Mesothelial cell of epicardium (in vitro differentiated cells): ENCODE data around the gene AHRR. TPM values are rescaled to one million over a fixed set of nuclear protein-coding genes. Genes with fewer than 3 reads are reported as not detected.

ENCODE experiments used
- DNase-seq, 2 experiments: peaks; one replicate each; pipeline ENCODE4 v3.0.0; 2021; ENCODE audit warnings: low spot score in 2 of 2; ENCODE audit not compliant: unreplicated experiment in 2 of 2
- H3K27ac Mint-ChIP-seq: 2 replicates; pipeline ENCODE4 v1.8.0; 2021; ENCODE audit warnings: mixed read lengths
- H3K27me3 Mint-ChIP-seq: 2 replicates; pipeline ENCODE4 v1.8.0; 2021; ENCODE audit warnings: low read depth, mixed read lengths
- H3K36me3 Mint-ChIP-seq: 2 replicates; pipeline ENCODE4 v1.8.0; 2021; ENCODE audit warnings: mixed read lengths
- H3K4me1 Mint-ChIP-seq: 2 replicates; pipeline ENCODE4 v1.8.0; 2021; ENCODE audit warnings: mixed read lengths
- H3K4me3 Mint-ChIP-seq: 2 replicates; pipeline ENCODE4 v1.8.0; 2021; ENCODE audit warnings: mild to moderate bottlenecking, moderate library complexity, mixed read lengths
- H3K9me3 Mint-ChIP-seq: 2 replicates; pipeline ENCODE4 v1.8.0; 2021; ENCODE audit warnings: mixed read lengths
- CTCF ChIP-seq: fragments of 200-600 bp; sonication (generic); IDR thresholded peaks from one replicate; pipeline ENCODE4 v1.5.0; 2021; ENCODE audit warnings: antibody characterized with exemption; ENCODE audit not compliant: unreplicated experiment
- total RNA-seq: library from RNA; stranded (reverse); gene quantifications from 3 replicates; pipeline ENCODE4 v1.2.1, GENCODE V29; 2021

AHRR gene
- total RNA-seq, 1 donor from 2014 or later: 12.7 TPM

- H3K9me3 Mint-ChIP-seq: no peaks in the 10 kb centered on the region
These were observed 4.3 kb upstream of the AHRR start for GRCh38 chr5:317086-317811.

GRCh38 chr5:318341-318897 lies 3.1 kb upstream of the AHRR start:
- no peaks in the 10 kb centered on the region for H3K9me3 Mint-ChIP-seq
- H3K4me1 Mint-ChIP-seq: peaks cover 6% of the 10 kb centered on the region
- no peak overlapping the region for H3K27ac Mint-ChIP-seq

More at GRCh38 chr5:317086-317811, 4.3 kb upstream of the AHRR start:
- peaks cover 6% of the 10 kb centered on the region for H3K4me1 Mint-ChIP-seq
- H3K27me3 Mint-ChIP-seq: peaks cover 34% of the 10 kb centered on the region
- peaks cover 11% of the 10 kb centered on the region for H3K36me3 Mint-ChIP-seq
- TF ChIP-seq CTCF: peak; percentile 12
- H3K4me3 Mint-ChIP-seq: no peak overlapping the region
- H3K27ac Mint-ChIP-seq: no peak overlapping the region
- peak; percentile 60 to 76 for DNase-seq

GRCh38 chr5:318931-319601 lies 2.4 kb upstream of the AHRR start:
- no peaks in the 10 kb centered on the region for H3K9me3 Mint-ChIP-seq
- no peak for TF ChIP-seq CTCF
- DNase-seq: no peak
- H3K4me3 Mint-ChIP-seq: peak overlapping the region; percentile 13
- no peak overlapping the region for H3K27ac Mint-ChIP-seq
- H3K27me3 Mint-ChIP-seq: peaks cover 52% of the 10 kb centered on the region
- H3K4me1 Mint-ChIP-seq: peaks cover 6% of the 10 kb centered on the region
- peaks cover 6% of the 10 kb centered on the region for H3K36me3 Mint-ChIP-seq

More at GRCh38 chr5:318341-318897, 3.1 kb upstream of the AHRR start:
- Mint-ChIP-seq H3K4me3 (no peak overlapping the region), H3K27me3 (peaks cover 45% of the 10 kb centered on the region), H3K36me3 (peaks cover 8% of the 10 kb centered on the region)
- no peak for TF ChIP-seq CTCF
- DNase-seq: no peak

- H3K27me3 Mint-ChIP-seq: peaks cover 65% of the 10 kb centered on the region
- H3K27ac Mint-ChIP-seq: no peak overlapping the region
These were observed 837 bp upstream of the AHRR start for GRCh38 chr5:320524-321229.

More at GRCh38 chr5:320524-321229, 837 bp upstream of the AHRR start:
- TF ChIP-seq CTCF: no peak
- Mint-ChIP-seq H3K36me3 (no peaks in the 10 kb centered on the region), H3K4me3 (peak overlapping the region; percentile 66), H3K4me1 (peaks cover 6% of the 10 kb centered on the region), H3K9me3 (no peaks in the 10 kb centered on the region)
- no peak for DNase-seq
